MM.1S (cell line): ENCODE data around the gene GP2.

Experiments
- DNase-seq: peaks from one replicate; pipeline ENCODE4 v3.0.0-alpha.2; 2015
- H2AFZ ChIP-seq: fragments of 300-600 bp; sonication (generic); 2 replicates; pipeline ENCODE4 v1.6.0; 2016; ENCODE audit warnings: antibody characterized with exemption, low read length
- H3F3A ChIP-seq: fragments of 300-600 bp; sonication (generic); 2 replicates; pipeline ENCODE4 v1.6.1; 2016; ENCODE audit warnings: mild to moderate bottlenecking, antibody characterized with exemption, low read length, moderate library complexity, mixed read lengths; ENCODE audit not compliant: insufficient read depth
- H3K27ac ChIP-seq: fragments of 300-600 bp; sonication (generic); 2 replicates; pipeline ENCODE4 v1.5.1; 2016; ENCODE audit warnings: mild to moderate bottlenecking, low read length
- H3K27me3 ChIP-seq: fragments of 300-600 bp; sonication (generic); replicated peaks from 2 replicates; pipeline ENCODE4 v1.6.0; 2016; ENCODE audit warnings: low read length; ENCODE audit not compliant: insufficient read depth
- H3K36me3 ChIP-seq: fragments of 300-600 bp; sonication (generic); replicated peaks from 2 replicates; pipeline ENCODE4 v1.6.1; 2016; ENCODE audit warnings: mild to moderate bottlenecking, low read length, mixed read lengths; ENCODE audit not compliant: insufficient read depth
- H3K4me1 ChIP-seq: fragments of 300-600 bp; sonication (generic); 2 replicates; pipeline ENCODE4 v1.6.1; 2016; ENCODE audit warnings: low read length, mixed read lengths
- H3K4me2 ChIP-seq: fragments of 300-600 bp; sonication (generic); 2 replicates; pipeline ENCODE4 v1.6.0; 2016; ENCODE audit warnings: low read depth, low read length
- H3K4me3 ChIP-seq: fragments of 300-600 bp; sonication (generic); 2 replicates; pipeline ENCODE4 v1.5.1; 2016; ENCODE audit warnings: low read length, mixed read lengths
- H3K79me2 ChIP-seq: fragments of 300-600 bp; sonication (generic); 2 replicates; pipeline ENCODE4 v1.6.1; 2016; ENCODE audit warnings: mixed run types, low read length, mixed read lengths
- H3K9ac ChIP-seq: fragments of 300-600 bp; sonication (generic); 2 replicates; pipeline ENCODE4 v1.6.1; 2016; ENCODE audit warnings: low read length, mixed read lengths
- H3K9me2 ChIP-seq: fragments of 300-600 bp; sonication (generic); replicated peaks from 2 replicates; pipeline ENCODE4 v1.6.1; 2016; ENCODE audit warnings: mild to moderate bottlenecking, low read length, mixed read lengths; ENCODE audit not compliant: insufficient read depth
- H3K9me3 ChIP-seq: fragments of 300-600 bp; sonication (generic); replicated peaks from 2 replicates; pipeline ENCODE4 v1.6.1; 2016; ENCODE audit warnings: mild to moderate bottlenecking, low read length, mixed read lengths; ENCODE audit not compliant: insufficient read depth
- H4K20me1 ChIP-seq: fragments of 300-600 bp; sonication (generic); 2 replicates; pipeline ENCODE4 v1.6.1; 2016; ENCODE audit warnings: mild to moderate bottlenecking, low read length, moderate library complexity, mixed read lengths; ENCODE audit not compliant: insufficient read depth
- EZH2 ChIP-seq: fragments of 300-600 bp; sonication (generic); optimal IDR thresholded peaks from 2 replicates; pipeline ENCODE3; 2017; ENCODE audit warnings: low read depth, mild to moderate bottlenecking, antibody characterized with exemption, low read length, mixed read lengths
- EZH2phosphoT487 ChIP-seq: fragments of 300-600 bp; sonication (generic); IDR thresholded peaks from 2 replicates; pipeline ENCODE4 v1.6.1; 2018; ENCODE audit warnings: antibody characterized with exemption, low read length
- TF ChIP-seq, protein P1 (sequence below): fragments of 300-600 bp; sonication (generic); IDR thresholded peaks from 2 replicates; pipeline ENCODE4 v1.5.1; 2016; ENCODE audit warnings: antibody characterized with exemption, low read length, mixed read lengths

GP2 gene

DNA sequence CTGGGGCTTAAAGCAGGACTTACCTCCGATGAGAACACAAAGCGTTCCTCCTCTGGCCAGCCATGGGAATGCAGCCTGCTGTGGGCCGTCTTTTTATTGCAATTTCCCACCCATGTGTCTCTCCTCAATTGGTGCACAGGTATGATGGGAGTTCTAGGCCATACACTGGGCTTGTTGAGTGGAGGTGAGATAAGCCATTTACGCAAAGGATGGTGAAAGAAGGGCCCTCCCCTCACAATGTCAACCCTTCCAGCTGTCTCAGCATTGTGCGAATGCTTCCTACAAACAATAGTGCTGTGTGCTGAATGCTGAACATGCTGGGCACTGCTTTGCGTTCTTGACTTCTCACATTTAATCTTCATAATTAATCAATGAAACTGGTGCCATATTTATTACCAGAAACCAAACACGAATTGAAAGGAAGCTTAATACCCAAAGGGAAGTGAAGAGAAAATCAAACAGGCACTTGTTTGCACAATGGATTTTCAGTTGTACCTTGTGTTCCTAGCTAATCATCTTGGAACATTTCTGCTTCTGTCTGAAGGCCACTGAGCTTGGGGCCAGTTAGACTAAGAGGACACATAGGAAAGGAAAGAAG lies at the start of gene GP2:
GP2 (minus strand) TSS at position 70 of the 598 bp plus-strand sequence. CDS start 1,082 bp downstream, outside the sequence.
- DNase-seq = no peak
- H4K20me1 ChIP-seq = no peaks in the 10 kb centered on the region
- H3K9me2 ChIP-seq = no peaks in the 10 kb centered on the region

DNA sequence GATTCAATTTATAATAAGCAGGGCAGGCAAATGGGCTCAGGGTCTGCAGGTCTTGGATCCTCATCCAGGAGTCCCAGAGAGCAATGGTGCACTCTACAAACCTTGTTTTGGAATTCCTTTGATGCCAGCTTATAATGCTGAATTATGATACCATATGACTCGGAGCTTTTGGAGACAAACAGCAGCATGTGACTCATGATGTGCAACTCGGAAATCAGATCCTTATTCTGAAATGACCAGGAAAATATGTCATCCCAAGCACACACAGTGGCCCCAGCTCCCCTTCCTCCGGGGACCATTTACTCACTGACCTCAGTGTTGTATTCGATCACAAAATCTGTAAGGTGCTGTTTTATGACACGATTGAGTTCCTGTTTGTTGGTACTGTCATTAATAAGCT lies 45.4 kb upstream of the GP2 start:
- H3K9me3 ChIP-seq = no peaks in the 10 kb centered on the region
- H3K4me3 ChIP-seq = no peak overlapping the region
- DNase-seq = no peak
- no peaks in the 10 kb centered on the region for H3K36me3 ChIP-seq
- H3K4me1 ChIP-seq = no peaks in the 10 kb centered on the region
- H2AFZ ChIP-seq = no peak overlapping the region
- H3K79me2 ChIP-seq = no peaks in the 10 kb centered on the region
- no peaks in the 10 kb centered on the region for H4K20me1 ChIP-seq
- H3F3A ChIP-seq = no peaks in the 10 kb centered on the region
- H3K27me3 ChIP-seq = no peaks in the 10 kb centered on the region
- H3K9me2 ChIP-seq = no peaks in the 10 kb centered on the region
- no peak overlapping the region for H3K4me2 ChIP-seq
- no peak overlapping the region for H3K27ac ChIP-seq
- H3K9ac ChIP-seq = no peak overlapping the region
- TF ChIP-seq, protein P1, sequence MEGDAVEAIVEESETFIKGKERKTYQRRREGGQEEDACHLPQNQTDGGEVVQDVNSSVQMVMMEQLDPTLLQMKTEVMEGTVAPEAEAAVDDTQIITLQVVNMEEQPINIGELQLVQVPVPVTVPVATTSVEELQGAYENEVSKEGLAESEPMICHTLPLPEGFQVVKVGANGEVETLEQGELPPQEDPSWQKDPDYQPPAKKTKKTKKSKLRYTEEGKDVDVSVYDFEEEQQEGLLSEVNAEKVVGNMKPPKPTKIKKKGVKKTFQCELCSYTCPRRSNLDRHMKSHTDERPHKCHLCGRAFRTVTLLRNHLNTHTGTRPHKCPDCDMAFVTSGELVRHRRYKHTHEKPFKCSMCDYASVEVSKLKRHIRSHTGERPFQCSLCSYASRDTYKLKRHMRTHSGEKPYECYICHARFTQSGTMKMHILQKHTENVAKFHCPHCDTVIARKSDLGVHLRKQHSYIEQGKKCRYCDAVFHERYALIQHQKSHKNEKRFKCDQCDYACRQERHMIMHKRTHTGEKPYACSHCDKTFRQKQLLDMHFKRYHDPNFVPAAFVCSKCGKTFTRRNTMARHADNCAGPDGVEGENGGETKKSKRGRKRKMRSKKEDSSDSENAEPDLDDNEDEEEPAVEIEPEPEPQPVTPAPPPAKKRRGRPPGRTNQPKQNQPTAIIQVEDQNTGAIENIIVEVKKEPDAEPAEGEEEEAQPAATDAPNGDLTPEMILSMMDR = no peak
- no peak for TF ChIP-seq EZH2phosphoT487
- TF ChIP-seq EZH2 = no peak

More for the DNA sequence above, at the start of gene GP2:
- Histone ChIP-seq H3K4me1 (no peaks in the 10 kb centered on the region), H3K4me3 (no peak within 1 kb of the TSS), H3K9ac (no peak within 1 kb of the TSS), H3K36me3 (no peaks in the 10 kb centered on the region), H3F3A (no peaks in the 10 kb centered on the region), H3K9me3 (no peaks in the 10 kb centered on the region), H3K27me3 (no peaks in the 10 kb centered on the region), H2AFZ (no peak within 1 kb of the TSS), H3K27ac (no peak within 1 kb of the TSS), H3K4me2 (no peak within 1 kb of the TSS), H3K79me2 (no peaks in the 10 kb centered on the region)
- TF ChIP-seq, protein P1 = no peak
- TF ChIP-seq EZH2 (no peak), EZH2phosphoT487 (no peak)

DNA sequence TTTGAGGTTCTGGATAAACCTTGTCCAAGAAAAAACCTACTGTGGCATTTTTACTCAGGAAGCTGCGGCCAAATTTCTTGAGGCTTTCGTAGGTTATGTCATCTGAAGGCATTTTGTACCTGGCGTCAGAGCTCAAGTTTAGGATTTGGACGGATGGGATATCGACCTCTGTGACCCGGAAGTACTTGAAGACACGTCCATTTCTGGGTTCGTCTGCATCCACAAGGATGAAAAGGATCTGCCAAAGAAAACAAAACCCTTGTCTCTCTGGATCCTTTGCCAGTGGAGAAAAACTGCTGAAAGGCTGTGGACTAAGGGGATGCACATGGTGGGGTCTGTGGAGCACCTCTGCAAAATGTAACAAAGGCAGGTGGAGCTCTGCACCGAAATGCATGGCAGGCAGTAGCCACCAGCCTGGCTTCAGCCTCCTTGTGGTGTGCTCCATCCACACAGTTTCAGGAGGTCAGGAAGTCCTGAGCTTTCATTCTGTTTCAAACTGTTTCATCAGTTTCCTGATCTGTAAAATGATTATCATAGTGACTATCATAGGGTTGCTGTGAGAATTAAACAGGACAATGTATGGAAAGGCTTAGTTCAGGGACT lies 42.2 kb upstream of the GP2 start:
- no peak for DNase-seq
- Histone ChIP-seq H3K27me3 (no peaks in the 10 kb centered on the region), H3F3A (no peaks in the 10 kb centered on the region), H3K79me2 (no peaks in the 10 kb centered on the region), H3K4me3 (no peak overlapping the region), H3K27ac (no peak overlapping the region), H2AFZ (no peak overlapping the region), H3K9ac (no peak overlapping the region), H4K20me1 (no peaks in the 10 kb centered on the region), H3K9me3 (no peaks in the 10 kb centered on the region), H3K4me2 (no peak overlapping the region), H3K36me3 (no peaks in the 10 kb centered on the region), H3K4me1 (no peaks in the 10 kb centered on the region), H3K9me2 (no peaks in the 10 kb centered on the region)
- TF ChIP-seq, protein P1 = no peak
- TF ChIP-seq EZH2 (no peak), EZH2phosphoT487 (no peak)
